COLO829 (cell line): ENCODE measurements around the gene IPO11.
"Not testable (repeated sequence)": the region's sequence is repeated elsewhere in the genome, so short reads cannot be mapped to it uniquely, and the experiment has no call there.

ENCODE experiments used
- DNase-seq: peaks from one replicate; pipeline ENCODE4 v3.0.0; 2012; ENCODE audit warnings: low spot score

IPO11 gene

GRCh38 chr5:62514510-62515119 lies 102.1 kb downstream of the IPO11 start:
- no peak for DNase-seq

- DNase-seq: not testable (repeated sequence)
Measured at GRCh38 chr5:62520812-62521211, 108.2 kb downstream of the IPO11 start.

GRCh38 chr5:62521319-62521718 lies 108.8 kb downstream of the IPO11 start:
- DNase-seq: no peak

GRCh38 chr5:62522811-62523210 lies 110.2 kb downstream of the IPO11 start:
- DNase-seq: no peak

- DNase-seq: no peak
Measured at GRCh38 chr5:62533597-62533996, 121.0 kb downstream of the IPO11 start.

GRCh38 chr5:62534461-62535236 lies 122.1 kb downstream of the IPO11 start:
- no peak for DNase-seq

- no peak for DNase-seq
Measured at GRCh38 chr5:62536232-62536631, 123.7 kb downstream of the IPO11 start.

- DNase-seq: no peak
Measured at GRCh38 chr5:62536783-62537182, 124.2 kb downstream of the IPO11 start.

GRCh38 chr5:62538017-62538942 lies 125.7 kb downstream of the IPO11 start:
- no peak for DNase-seq

GRCh38 chr5:62542720-62543119 lies 130.2 kb downstream of the IPO11 start:
- no peak for DNase-seq

GRCh38 chr5:62547945-62548630 lies 135.5 kb downstream of the IPO11 start:
- DNase-seq: no peak

- no peak for DNase-seq
Measured at GRCh38 chr5:62550103-62550502, 137.5 kb downstream of the IPO11 start.

GRCh38 chr5:62555930-62556329 lies 143.4 kb downstream of the IPO11 start:
- DNase-seq: no peak

GRCh38 chr5:62558941-62559340 lies 146.4 kb downstream of the IPO11 start:
- no peak for DNase-seq

GRCh38 chr5:62560786-62561185 lies 148.2 kb downstream of the IPO11 start:
- DNase-seq: no peak

- DNase-seq: no peak
Measured at GRCh38 chr5:62561896-62562295, 149.3 kb downstream of the IPO11 start.

GRCh38 chr5:62562867-62563266 lies 150.3 kb downstream of the IPO11 start:
- no peak for DNase-seq

GRCh38 chr5:62564101-62564500 lies 151.5 kb downstream of the IPO11 start:
- no peak for DNase-seq

- DNase-seq: not testable (repeated sequence)
Measured at GRCh38 chr5:62565740-62566139, 153.2 kb downstream of the IPO11 start.

GRCh38 chr5:62568143-62568542 lies 155.6 kb downstream of the IPO11 start:
- DNase-seq: no peak

- DNase-seq: no peak
Measured at GRCh38 chr5:62568800-62569432, 156.4 kb downstream of the IPO11 start.

GRCh38 chr5:62569470-62569869 lies 156.9 kb downstream of the IPO11 start:
- no peak for DNase-seq
